Inflammatory macrophage treated with lipopolysaccharide for 4 hours (primary cell): Measurements from ENCODE around the gene PRICKLE3.
A peak's percentile ranks its signal among the peaks of the same experiment; 100 is the strongest.
"Not testable (repeated sequence)": the region's sequence is repeated elsewhere in the genome, so short reads cannot be mapped to it uniquely, and the experiment has no call there.

Source experiments
- DNase-seq: peaks from one replicate; pipeline ENCODE4 v3.0.0-alpha.2; 2020

PRICKLE3 gene

DNA sequence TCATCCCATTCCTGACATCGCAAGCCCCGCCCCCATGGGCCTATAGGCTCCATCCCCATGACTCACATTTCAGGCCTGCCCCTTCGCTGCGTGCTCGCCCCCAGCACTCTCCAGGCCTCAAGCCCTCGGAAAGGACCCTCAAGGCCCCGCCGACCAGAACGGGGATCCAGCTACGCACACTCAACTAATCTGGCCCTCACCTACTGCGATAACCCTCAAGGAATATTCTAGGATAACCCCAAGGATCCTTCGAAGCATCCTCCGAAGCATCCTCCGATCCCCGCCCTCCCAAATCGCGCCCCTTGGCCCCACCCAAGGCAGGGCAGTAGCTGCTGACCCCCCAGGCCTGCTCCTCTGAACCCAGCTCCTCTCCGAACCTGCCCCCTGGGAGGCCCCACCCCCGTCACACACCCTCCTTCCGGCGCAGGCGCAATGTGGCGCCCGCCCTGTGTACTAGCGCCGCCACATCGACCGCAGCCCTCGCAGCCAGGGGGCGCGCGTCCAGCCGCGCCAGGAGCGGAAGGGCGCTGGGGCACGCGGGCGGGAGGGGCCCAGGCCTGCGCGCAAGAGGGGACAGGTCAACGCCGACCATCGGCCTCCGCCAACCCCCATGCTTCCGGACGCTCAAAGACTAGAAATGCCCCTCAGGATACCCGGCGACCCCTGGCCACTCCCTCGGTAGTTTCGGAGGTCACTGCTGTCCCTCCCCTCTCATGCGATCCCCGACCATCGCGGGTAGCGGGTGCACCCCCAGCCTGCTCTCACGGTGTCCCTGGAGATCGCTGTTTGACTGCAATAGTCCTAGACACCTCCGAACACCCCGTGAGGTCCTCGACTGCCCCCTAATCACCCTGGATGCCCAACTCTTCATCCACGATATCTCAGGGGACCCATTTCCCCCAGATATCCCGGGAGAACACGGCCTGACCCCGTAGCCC lies 30.0 kb downstream of the PRICKLE3 start:
- peak; percentile 81 for DNase-seq

DNA sequence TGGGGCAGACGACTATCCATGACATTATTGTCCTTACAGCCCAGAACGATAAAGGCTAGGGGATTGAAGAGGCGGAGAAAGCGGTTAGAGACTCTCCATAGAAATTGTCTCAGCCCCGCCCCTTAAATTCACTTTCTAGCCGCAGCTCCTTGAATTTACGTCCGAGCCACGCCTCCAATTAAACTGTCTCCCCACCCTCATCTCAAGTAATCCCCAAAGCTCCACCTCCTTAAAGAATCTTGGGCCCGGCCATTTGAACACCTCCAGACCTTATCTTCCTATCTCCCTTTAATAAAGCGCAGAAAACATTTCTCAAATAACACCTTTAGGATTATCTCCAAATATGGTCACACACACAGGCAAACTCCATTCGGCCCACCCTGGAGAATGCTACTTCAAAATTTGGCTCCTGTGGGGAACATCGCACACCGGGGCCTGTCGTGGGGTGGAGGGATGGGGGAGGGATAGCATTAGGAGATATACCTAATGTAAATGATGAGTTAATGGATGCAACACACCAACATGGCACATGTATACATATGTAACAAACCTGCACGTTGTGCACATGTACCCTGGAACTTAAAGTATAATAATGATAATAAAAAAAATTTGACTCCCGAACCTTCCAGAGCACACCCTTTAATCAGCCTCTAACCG lies 30.8 kb downstream of the PRICKLE3 start:
- DNase-seq: peak; percentile 57

DNA sequence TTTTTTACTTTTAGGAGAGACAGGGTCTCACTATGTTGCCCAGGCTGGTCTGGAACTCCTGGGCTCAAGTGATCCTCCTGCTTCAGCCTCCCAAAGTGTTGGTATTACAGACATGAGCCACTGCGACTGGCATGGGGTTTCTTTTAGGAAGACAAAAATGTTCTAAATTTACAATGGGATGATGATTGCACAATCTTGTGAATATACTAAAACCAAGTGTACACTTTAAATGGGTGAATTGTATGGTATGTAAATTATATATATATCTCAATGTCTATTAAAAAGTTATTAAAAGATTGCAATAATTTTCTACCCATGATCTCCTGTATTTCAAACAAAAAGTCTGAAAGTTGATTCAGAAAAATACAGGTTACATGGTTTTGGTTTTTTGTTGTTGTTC lies 32.7 kb downstream of the PRICKLE3 start:
- DNase-seq: no peak

DNA sequence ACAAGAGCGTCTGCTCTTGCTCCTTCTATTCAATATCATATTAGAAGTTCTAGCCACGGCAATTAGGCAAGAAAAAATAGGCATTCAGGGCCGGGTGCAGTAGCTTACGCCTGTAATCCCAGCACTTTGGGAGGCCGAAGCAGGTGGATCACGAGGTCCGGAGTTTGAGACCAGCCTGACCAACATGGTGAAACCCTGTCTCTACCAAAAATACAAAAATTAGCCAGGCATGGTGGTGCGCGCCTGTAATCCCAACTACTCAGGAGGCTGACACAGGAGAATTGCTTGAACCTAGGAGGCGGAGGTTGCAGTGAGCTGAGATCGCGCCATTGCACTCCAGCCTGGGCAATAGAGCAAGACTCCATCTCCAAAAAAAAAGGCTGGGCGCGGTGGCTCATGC lies 36.9 kb downstream of the PRICKLE3 start:
- DNase-seq: not testable (repeated sequence)

- peak; percentile 5 for DNase-seq
These were observed 37.6 kb downstream of the PRICKLE3 start for GRCh38 chrX:49148390-49149100.

- DNase-seq: no peak
These were observed 38.2 kb downstream of the PRICKLE3 start for GRCh38 chrX:49147936-49148335.

DNA sequence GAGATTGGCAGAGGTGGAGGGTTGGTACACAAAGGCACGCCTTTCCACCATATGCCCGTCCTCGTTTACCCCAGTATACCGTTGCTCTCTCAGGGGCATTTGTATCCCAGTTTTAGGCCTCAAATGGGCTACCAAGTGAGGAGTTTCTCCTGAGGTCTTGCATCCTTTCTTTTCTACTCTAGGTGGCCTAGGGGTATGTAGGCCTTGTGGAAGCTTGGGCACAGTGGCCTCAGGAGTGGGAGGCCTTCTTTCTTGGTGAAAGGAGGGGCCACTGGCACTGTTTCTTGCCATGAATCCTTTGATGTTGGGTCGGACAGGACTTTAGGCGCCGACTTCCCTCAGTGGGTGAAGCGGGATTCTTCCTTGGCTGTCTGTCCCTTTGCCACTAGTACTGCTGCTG lies 38.9 kb downstream of the PRICKLE3 start:
- no peak for DNase-seq

- DNase-seq: not testable (repeated sequence)
These were observed 43.0 kb downstream of the PRICKLE3 start for GRCh38 chrX:49143154-49143553.

DNA sequence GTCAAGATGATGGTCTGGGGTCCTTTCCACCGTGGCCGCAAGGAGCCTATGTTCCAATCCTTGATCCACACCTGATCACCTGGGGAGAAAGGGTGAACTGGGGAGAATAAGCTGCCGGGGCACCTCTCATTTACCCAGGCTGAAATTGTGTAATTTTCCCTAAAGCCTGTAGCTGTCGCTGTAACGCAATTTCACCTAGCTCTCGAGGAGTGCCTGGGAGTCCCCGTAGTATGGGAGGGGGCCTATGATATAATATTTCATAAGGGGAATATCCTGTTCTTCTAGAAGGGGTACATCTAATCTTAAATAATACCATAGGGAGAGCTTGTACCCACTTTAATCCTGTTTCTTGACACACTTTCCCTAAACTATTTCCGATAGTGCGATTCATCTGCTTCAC lies 43.9 kb downstream of the PRICKLE3 start:
- peak; percentile 14 for DNase-seq

- DNase-seq: no peak
These were observed 46.5 kb downstream of the PRICKLE3 start for GRCh38 chrX:49139713-49140112.

DNA sequence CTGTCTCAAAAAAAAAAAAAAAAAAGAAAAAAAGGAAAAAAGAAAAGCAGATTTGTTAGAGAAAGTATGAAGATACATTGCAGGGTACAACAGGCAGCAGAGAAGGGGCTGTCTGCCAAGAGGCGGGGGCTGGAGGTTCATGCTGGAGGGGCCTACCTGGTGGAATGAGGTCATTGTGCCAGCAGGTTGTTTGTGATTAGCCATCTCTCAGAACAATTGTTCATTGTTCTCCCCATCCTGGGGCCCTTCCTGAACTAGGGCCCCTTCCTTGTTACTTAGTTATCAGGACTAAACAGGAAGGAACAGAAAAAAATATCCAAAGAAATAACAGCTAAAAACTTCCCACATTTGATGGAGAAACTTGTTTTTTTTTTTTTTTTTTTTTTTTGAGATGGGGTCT lies 48.7 kb downstream of the PRICKLE3 start:
- DNase-seq: no peak

DNA sequence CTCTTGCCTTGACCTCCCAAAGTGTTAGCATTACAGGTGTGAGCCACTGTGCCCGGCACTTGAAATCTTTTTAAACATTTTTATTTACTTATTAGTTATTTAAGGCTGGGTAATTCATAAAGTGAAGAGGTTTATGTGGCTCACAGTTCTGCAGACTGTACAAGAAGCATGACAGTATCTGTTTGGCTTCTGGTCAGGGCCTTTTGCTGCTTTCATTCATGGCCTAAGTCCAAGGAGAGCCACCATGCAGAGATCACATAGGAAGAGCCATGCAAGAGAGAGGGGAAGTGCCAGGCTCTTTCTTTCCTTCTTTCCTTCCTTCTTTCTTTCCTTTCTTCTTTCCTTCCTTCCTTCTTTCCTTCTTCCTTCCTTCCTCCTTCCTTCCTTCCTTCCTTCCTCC lies 52.4 kb downstream of the PRICKLE3 start:
- DNase-seq: no peak

DNA sequence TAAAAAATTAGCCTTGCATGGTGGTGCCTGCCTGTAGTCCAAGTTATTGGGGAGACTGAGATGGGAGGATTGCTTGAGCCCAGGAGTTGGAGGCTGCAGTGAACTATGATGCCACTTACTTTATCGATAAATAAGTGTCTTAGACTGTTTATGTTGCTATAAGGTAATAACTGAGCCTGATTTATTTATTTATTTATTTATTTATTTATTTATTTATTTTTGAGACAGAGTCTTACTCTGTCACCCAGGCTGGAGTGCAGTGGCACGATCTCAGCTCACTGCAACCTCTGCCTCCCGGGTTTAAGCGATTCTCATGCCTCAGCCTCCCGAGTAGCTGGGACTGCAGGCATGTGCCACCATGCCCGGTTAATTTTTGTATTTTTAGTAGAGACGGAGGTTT lies 53.9 kb downstream of the PRICKLE3 start:
- DNase-seq: not testable (repeated sequence)

DNA sequence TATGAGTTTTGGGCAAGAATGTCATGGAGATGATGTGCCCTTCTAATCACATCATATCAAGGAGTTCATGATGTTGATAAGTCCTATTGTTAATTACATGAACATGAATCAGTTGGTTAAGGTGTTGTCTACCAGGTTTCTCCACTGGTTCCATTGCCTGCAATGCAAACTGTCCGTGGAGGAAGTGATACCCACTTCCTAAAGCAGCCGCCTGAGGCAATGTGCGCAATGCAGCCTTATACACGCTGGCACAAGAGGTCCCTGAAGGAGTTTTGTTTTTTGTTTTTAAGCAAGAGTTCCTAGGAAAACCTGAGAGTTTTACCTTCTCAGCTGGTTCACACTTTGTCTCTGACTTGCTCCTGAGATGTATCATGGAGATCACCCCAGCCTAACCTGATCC lies 56.7 kb downstream of the PRICKLE3 start:
- DNase-seq: peak; percentile 36

- DNase-seq: peak; percentile 15
These were observed 58.4 kb downstream of the PRICKLE3 start for GRCh38 chrX:49127742-49128258.
